SU-DHL-6 (cell line): ENCODE data around the gene SLC43A3.

Experiments
- H2AFZ ChIP-seq: fragments of 200-600 bp; sonication (generic); 2 replicates; pipeline ENCODE4 v1.6.1; 2014; ENCODE audit warnings: low read depth, mild to moderate bottlenecking, moderate library complexity, mixed read lengths, antibody characterized with exemption, low read length; ENCODE audit not compliant: severe bottlenecking
- H3F3A ChIP-seq: fragments of 200-600 bp; shearing (Covaris generic); 2 replicates; pipeline ENCODE4 v1.6.0; 2016; ENCODE audit warnings: antibody characterized with exemption, mild to moderate bottlenecking; ENCODE audit not compliant: insufficient read depth
- H3K27ac ChIP-seq: fragments of 200-600 bp; sonication (generic); 2 replicates; pipeline ENCODE4 v1.5.1; 2016; ENCODE audit warnings: low read depth, mild to moderate bottlenecking, low read length, moderate library complexity, mixed read lengths
- H3K27me3 ChIP-seq: fragments of 200-600 bp; sonication (generic), shearing (Covaris generic); 2 replicates; pipeline ENCODE4 v1.6.0; 2014; ENCODE audit warnings: mild to moderate bottlenecking, low read length
- H3K36me3 ChIP-seq: fragments of 200-600 bp; sonication (generic); 2 replicates; pipeline ENCODE4 v1.6.1; 2014; ENCODE audit warnings: mild to moderate bottlenecking, low read length, mixed read lengths
- H3K4me2 ChIP-seq: fragments of 300-600, 200-600 bp; shearing (Covaris generic), sonication (generic); 2 replicates; pipeline ENCODE4 v1.6.0; 2014; ENCODE audit warnings: low read length, low read depth, mild to moderate bottlenecking; ENCODE audit not compliant: poor library complexity, severe bottlenecking
- H3K4me3 ChIP-seq: fragments of 200-600 bp; sonication (generic); 2 replicates; pipeline ENCODE4 v1.5.1; 2014; ENCODE audit warnings: antibody characterized with exemption, low read length, mild to moderate bottlenecking, mixed read lengths; ENCODE audit not compliant: insufficient read depth, poor library complexity, severe bottlenecking
- H3K79me2 ChIP-seq: fragments of 200-600 bp; sonication (generic); 2 replicates; pipeline ENCODE4 v1.6.1; 2014; ENCODE audit warnings: mild to moderate bottlenecking, low read length, moderate library complexity; ENCODE audit not compliant: insufficient read depth
- H3K9ac ChIP-seq: fragments of 200-600 bp; sonication (generic); 2 replicates; pipeline ENCODE4 v1.7.0; 2014; ENCODE audit warnings: mild to moderate bottlenecking, low read length
- H3K9me2 ChIP-seq: fragments of 200-600 bp; sonication (generic); replicated peaks from 2 replicates; pipeline ENCODE4 v1.6.1; 2014; ENCODE audit warnings: low read length; ENCODE audit not compliant: insufficient read depth
- H3K9me3 ChIP-seq: fragments of 200-600 bp; sonication (generic); 2 replicates; pipeline ENCODE4 v1.6.1; 2014; ENCODE audit warnings: low read length, mixed read lengths; ENCODE audit not compliant: insufficient read depth
- H4K20me1 ChIP-seq: fragments of 200-600 bp; sonication (generic); 2 replicates; pipeline ENCODE4 v1.6.1; 2014; ENCODE audit warnings: low read depth, mild to moderate bottlenecking, antibody characterized with exemption, low read length, moderate library complexity, mixed read lengths
- EZH2phosphoT487 ChIP-seq: fragments of 200-600 bp; sonication (generic), shearing (Covaris generic); conservative IDR thresholded peaks from 2 replicates; pipeline ENCODE4 v1.6.1; 2018; ENCODE audit warnings: mild to moderate bottlenecking, antibody characterized with exemption, low read length, moderate library complexity, mixed read lengths
- TF ChIP-seq, protein P1 (sequence below): fragments of 200-600 bp; sonication (generic); IDR thresholded peaks from one replicate; pipeline ENCODE4 v1.5.1; 2017; ENCODE audit warnings: antibody characterized with exemption, mild to moderate bottlenecking, low read length, moderate library complexity; ENCODE audit not compliant: insufficient read depth, poor library complexity, severe bottlenecking

Gene SLC43A3

DNA sequence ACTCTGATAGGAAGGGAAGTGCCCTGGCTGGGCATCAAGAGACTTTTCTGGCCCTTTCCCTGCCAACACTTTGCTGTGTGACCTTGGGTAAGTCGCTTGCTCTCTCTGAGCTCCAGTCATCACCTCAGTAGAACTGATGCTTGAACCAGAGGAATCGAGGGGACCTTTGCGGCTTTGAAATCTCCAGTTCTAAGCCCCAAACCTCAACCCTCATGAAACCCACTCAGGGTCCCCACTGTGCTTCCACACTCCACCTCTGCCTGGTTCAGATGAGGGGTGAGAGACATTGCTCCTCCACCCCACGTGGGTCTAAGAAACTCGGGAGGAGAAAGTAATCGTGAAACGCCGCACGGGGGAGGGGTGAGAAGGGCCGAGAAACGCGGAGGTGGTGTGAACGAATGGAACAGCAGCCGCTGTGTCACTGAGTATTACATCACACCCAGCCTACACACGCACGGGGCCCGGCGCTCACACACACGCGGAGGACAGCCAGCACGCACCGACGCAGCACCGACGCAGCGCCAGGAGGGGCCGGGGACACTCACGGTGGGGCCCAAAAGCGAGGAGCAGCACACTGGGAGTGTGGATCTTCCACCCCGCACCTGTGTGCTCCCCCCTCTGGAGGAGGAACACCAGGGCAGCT, 37.7 kb upstream of the SLC43A3 start:
- no peak overlapping the region for H3K27ac ChIP-seq
- no peaks in the 10 kb centered on the region for H3K9me3 ChIP-seq
- no peaks in the 10 kb centered on the region for H3K36me3 ChIP-seq
- H3K79me2 ChIP-seq: no peaks in the 10 kb centered on the region
- TF ChIP-seq, protein P1, sequence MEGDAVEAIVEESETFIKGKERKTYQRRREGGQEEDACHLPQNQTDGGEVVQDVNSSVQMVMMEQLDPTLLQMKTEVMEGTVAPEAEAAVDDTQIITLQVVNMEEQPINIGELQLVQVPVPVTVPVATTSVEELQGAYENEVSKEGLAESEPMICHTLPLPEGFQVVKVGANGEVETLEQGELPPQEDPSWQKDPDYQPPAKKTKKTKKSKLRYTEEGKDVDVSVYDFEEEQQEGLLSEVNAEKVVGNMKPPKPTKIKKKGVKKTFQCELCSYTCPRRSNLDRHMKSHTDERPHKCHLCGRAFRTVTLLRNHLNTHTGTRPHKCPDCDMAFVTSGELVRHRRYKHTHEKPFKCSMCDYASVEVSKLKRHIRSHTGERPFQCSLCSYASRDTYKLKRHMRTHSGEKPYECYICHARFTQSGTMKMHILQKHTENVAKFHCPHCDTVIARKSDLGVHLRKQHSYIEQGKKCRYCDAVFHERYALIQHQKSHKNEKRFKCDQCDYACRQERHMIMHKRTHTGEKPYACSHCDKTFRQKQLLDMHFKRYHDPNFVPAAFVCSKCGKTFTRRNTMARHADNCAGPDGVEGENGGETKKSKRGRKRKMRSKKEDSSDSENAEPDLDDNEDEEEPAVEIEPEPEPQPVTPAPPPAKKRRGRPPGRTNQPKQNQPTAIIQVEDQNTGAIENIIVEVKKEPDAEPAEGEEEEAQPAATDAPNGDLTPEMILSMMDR: no peak
- no peak for TF ChIP-seq EZH2phosphoT487
- H2AFZ ChIP-seq: no peak overlapping the region
- H3F3A ChIP-seq: no peaks in the 10 kb centered on the region
- H3K9me2 ChIP-seq: no peaks in the 10 kb centered on the region
- H3K4me2 ChIP-seq: no peak overlapping the region
- H3K27me3 ChIP-seq: no peaks in the 10 kb centered on the region
- no peaks in the 10 kb centered on the region for H4K20me1 ChIP-seq
- H3K4me3 ChIP-seq: no peak overlapping the region
- no peak overlapping the region for H3K9ac ChIP-seq

GRCh38 chr11:57463671-57464538, 37.0 kb upstream of the SLC43A3 start:
- TF ChIP-seq, protein P1: no peak
- no peak for TF ChIP-seq EZH2phosphoT487
- Histone ChIP-seq H3K27ac (no peak overlapping the region), H3K27me3 (no peaks in the 10 kb centered on the region), H2AFZ (no peak overlapping the region), H3K4me3 (no peak overlapping the region), H4K20me1 (no peaks in the 10 kb centered on the region), H3K9me3 (no peaks in the 10 kb centered on the region), H3K9me2 (no peaks in the 10 kb centered on the region), H3K36me3 (no peaks in the 10 kb centered on the region), H3K4me2 (no peak overlapping the region), H3K79me2 (no peaks in the 10 kb centered on the region), H3K9ac (no peak overlapping the region), H3F3A (no peaks in the 10 kb centered on the region)

DNA sequence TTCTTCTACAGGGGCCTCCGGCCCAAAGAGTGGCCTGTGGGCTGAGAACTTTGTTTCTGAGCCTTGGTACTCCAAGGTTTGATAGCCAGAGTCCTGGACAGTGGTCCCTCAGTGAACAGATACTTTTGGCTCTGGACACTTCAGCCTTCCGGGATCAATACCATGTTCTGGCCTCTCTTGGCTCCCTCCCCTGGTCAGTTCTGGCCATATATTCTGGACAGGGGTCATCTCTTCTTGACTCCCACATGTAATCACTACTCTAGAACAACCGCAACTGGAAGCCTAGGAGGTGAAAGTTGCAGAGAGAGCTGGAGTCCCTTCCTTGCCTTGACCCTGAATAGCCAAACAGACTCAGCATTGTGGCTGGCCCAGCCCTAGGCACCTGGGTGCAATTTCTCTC, 35.7 kb upstream of the SLC43A3 start:
- Histone ChIP-seq H3K36me3 (no peaks in the 10 kb centered on the region), H3K27me3 (no peaks in the 10 kb centered on the region), H3K79me2 (no peaks in the 10 kb centered on the region), H2AFZ (no peak overlapping the region), H3K9me3 (no peaks in the 10 kb centered on the region), H3K9ac (no peak overlapping the region), H3K4me3 (no peak overlapping the region), H3K9me2 (no peaks in the 10 kb centered on the region), H3K27ac (no peak overlapping the region), H4K20me1 (no peaks in the 10 kb centered on the region; the same call in 1 of the 2 replicates), H3K4me2 (no peak overlapping the region), H3F3A (no peaks in the 10 kb centered on the region)
- TF ChIP-seq, protein P1: no peak
- TF ChIP-seq EZH2phosphoT487: no peak
